Inflammatory macrophage treated with lipopolysaccharide for 1 hour (primary cell): ENCODE data around the gene RAD23A.
"Not testable (repeated sequence)": the region's sequence is repeated elsewhere in the genome, so short reads cannot be mapped to it uniquely, and the experiment has no call there.

Source experiments
- DNase-seq, 2 donors: peaks; one replicate each; pipeline ENCODE4 v3.0.0-alpha.2; 2020 to 2022

Gene RAD23A

DNA sequence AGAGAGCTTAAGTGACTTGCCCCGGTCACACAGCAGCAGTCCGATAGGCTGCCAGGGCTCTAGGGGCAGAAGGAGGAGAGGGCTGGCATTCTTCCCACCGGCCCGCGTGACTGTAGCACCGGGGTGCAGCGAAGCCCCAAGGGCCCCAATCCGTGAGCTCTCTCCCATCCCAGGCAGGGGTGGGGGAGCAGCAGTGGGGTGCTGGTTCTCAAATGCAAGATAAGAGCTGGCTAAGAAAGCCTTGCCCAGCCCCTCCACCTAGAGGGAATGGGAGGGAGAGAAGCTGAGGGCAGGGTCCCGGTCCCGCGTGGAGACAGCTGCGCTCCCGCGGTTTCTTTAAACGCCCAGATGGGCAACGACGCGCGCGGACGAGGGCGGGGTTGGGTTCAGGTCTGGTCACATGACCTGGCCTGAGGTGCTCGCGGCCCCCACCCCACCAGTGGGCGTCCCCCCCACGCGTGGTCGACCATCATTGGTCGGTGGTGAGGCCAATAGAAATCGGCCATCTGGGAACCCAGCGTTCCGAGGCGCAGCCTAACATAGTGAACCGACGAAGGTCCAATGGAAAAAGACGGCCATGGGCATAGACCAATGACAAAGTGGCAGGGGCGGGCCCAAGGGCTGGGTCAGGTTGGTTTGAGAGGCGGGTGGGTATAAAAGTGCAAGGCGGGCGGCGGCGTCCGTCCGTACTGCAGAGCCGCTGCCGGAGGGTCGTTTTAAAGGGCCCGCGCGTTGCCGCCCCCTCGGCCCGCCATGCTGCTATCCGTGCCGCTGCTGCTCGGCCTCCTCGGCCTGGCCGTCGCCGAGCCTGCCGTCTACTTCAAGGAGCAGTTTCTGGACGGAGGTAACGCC is 7.5 kb upstream of the RAD23A start, which contains the start of gene CALR:
Gene CALR (plus strand): TSS at position 683 of the 852 bp plus-strand sequence. CDS start 71 bp downstream, at position 754.
- peak; percentile 98 to 99 for DNase-seq

DNA sequence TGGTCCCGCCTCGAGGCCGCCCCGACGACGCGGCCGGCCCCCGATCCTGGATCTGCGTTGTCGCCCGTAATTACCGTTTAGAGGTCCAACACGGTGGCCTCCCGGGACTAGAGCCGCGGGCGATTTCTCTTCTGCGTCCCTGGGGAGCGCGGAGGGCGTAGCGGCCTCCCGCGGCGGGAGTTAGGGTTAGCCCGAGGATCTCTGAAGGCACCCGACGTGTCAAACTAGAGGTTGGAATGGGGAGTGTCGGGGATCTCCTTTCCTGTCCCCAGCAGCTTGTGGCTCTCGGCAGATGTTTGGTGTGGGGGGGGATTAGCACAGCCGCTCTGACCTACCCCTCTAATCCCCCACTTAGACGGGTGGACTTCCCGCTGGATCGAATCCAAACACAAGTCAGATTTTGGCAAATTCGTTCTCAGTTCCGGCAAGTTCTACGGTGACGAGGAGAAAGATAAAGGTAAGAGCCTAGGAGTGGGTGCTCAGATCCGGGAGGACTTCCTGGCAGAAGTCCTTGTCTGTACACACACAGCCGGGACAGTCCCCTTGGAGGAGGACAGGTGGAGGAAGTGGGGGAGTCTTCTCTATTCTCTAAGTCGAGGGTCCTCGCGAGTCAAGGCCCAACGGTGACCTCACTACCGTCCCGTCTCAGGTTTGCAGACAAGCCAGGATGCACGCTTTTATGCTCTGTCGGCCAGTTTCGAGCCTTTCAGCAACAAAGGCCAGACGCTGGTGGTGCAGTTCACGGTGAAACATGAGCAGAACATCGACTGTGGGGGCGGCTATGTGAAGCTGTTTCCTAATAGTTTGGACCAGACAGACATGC is 6.7 kb upstream of the RAD23A start:
- peak; percentile 39 to 46 for DNase-seq

DNA sequence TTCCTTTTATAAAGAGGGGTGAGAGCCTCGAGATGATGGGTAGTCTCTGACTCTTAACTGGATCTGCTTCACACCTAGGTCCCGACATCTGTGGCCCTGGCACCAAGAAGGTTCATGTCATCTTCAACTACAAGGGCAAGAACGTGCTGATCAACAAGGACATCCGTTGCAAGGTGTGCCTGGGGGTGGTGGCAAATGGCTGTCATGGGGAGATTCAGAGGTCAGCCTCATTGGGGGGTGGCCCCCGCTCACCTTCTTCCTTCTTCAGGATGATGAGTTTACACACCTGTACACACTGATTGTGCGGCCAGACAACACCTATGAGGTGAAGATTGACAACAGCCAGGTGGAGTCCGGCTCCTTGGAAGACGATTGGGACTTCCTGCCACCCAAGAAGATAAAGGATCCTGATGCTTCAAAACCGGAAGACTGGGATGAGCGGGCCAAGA is 5.7 kb upstream of the RAD23A start:
- DNase-seq, result no peak

DNA sequence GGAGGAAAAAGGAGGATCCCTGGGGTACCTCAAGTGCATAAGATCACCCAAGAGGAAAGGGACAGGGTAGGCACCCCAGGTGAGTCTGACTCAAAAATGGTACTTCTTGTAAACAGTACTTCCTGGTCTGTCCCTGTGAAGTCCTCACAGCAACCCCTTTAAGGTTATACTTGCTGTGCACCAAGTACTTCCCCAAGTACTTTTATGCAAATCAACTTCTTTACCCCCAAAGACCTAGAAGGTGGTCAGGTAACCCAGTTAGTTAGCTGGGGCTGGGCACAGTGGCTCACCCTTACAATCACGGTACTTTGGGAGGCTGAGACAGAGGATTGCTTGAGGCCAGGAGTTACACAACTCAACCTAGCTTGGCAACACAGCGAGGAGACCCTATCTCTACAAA is 4.8 kb upstream of the RAD23A start:
- no peak for DNase-seq

DNA sequence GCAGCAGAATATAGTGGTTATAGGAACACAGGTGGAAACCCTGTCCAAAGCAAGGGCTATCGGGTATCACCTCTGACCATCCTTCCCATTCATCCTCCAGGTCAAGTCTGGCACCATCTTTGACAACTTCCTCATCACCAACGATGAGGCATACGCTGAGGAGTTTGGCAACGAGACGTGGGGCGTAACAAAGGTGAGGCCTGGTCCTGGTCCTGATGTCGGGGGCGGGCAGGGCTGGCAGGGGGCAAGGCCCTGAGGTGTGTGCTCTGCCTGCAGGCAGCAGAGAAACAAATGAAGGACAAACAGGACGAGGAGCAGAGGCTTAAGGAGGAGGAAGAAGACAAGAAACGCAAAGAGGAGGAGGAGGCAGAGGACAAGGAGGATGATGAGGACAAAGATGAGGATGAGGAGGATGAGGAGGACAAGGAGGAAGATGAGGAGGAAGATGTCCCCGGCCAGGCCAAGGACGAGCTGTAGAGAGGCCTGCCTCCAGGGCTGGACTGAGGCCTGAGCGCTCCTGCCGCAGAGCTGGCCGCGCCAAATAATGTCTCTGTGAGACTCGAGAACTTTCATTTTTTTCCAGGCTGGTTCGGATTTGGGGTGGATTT is 2.1 kb upstream of the RAD23A start:
- DNase-seq, result no peak

DNA sequence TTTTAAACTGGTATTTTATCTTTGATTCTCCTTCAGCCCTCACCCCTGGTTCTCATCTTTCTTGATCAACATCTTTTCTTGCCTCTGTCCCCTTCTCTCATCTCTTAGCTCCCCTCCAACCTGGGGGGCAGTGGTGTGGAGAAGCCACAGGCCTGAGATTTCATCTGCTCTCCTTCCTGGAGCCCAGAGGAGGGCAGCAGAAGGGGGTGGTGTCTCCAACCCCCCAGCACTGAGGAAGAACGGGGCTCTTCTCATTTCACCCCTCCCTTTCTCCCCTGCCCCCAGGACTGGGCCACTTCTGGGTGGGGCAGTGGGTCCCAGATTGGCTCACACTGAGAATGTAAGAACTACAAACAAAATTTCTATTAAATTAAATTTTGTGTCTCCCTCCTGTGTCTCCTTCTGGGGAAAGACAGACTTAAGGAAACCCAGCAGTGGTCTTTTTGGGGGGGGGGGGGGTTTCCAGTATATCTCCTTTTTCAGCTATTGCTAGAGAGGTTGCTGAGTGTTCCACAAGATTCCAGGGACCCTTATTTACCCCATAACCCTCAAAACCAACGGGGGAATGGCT is 1.5 kb upstream of the RAD23A start:
- no peak for DNase-seq

DNA sequence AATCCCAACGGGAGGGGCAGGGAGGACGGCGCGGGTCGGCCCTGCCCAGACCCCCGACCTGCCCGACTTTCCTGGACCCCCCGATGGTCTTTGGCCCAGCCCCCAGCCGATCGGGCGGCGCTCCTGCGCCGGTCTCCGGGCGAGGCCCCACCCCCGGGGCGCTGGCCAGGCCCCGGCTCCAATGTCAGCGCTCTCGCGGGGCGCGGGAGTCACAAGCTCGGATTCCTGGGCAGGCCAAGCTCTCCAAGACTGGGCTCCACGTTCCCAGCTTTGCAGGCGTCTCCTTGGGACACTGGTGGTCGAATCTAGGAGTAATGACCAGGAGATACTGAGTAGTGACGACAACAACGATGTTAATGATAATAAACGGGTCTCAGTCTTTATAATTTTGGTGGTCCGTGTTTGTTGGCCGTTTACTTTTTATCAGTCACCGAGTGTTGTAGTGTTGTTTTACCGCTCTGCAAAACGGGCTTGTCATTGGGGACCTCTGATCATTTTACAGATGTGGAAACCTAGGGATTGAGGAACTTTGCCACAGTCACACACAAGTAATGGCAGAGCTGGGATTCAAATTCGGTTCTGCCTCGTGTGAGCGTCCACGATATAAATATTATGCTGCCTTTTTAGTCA is 545 bp downstream of the RAD23A start:
- peak; percentile 53 to 56 for DNase-seq

DNA sequence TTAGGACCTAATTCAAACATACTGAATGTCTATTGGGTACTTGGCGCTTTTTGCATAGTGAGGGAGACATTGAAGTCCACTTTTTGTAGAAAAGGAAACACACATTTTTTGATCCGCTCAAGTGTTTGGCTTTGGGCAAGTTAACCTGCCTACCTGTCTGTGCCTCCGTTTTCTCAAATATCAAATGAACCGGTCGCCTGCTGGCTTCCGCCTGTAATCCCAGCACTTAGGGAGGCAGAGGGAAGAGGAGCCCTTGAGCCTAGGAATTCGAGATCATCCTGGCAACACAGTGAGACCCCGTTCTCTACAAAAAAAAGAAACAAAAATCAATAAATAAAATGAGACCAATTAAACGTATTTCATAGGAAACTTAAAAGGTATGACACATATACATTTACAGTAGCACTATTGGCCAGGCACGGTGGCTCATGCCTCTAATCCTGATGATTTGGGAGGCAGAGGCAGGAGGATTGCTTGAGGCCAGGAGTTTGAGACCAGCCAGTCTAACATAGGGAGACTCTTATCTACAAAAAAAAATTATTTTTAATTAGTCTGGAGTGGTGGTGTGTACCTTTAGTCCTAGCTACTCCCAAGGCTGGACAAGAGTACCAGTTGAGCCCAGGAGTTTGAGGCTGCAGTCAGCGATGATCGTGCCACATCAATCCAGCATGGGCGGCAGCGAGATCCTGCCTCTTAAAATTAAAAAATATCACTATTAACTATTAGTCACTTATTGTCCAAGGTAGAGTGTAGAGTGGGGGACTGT is 1.3 kb downstream of the RAD23A start:
- no peak for DNase-seq

DNA sequence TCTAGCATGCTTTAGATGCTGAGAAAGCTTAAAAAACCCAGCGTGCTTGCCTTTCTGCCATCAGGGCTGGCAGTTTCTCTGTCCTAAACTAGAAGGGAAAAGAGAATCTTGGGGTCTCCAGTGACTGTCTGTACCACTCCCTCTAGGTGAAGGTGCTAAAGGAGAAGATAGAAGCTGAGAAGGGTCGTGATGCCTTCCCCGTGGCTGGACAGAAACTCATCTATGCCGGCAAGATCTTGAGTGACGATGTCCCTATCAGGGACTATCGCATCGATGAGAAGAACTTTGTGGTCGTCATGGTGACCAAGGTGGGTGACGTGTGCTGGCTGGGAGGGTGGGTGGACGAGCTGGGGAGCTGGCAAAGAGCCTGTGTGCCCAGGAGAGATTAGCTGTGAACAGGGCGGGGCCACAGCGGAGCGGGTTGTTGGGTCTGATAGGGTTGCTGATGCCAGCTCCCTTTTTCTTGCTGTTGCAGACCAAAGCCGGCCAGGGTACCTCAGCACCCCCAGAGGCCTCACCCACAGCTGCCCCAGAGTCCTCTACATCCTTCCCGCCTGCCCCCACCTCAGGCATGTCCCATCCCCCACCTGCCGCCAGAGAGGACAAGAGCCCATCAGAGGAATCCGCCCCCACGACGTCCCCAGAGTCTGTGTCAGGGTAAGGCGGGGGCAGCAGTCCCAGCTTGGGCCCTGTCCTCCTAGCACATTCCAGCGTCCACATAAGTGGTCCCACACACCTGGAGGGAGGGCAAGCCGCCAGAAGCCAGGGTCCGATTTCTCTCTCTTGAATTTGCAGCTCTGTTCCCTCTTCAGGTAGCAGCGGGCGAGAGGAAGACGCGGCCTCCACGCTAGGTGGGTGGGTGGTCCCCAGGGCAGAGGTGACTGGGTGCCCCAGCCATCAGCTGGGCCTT is 2.3 kb downstream of the RAD23A start:
- no peak for DNase-seq

DNA sequence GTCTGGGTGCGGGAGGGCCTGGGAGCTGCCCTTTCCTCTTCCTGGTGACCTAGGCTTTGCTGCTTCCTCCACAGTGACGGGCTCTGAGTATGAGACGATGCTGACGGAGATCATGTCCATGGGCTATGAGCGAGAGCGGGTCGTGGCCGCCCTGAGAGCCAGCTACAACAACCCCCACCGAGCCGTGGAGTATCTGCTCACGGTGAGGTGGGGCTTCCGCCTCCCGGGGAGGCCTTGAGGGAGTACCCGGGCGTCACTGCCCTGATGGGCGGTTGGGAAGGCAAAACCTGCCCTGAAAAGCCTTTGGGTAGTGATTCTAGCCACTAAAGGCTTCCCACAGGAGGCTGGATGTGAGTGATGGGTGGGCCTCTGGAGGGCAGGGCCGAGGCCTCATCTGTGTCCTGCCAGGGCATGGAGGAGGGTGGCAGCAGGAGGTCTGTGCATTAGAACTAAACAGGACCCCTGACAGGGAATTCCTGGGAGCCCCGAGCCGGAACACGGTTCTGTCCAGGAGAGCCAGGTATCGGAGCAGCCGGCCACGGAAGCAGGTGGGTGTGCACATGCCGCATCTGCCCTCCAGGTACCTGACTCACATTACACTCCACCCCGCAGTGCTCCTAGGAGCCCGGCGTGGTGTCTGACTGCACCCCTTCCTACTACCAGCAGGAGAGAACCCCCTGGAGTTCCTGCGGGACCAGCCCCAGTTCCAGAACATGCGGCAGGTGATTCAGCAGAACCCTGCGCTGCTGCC is 3.1 kb downstream of the RAD23A start:
- no peak for DNase-seq

DNA sequence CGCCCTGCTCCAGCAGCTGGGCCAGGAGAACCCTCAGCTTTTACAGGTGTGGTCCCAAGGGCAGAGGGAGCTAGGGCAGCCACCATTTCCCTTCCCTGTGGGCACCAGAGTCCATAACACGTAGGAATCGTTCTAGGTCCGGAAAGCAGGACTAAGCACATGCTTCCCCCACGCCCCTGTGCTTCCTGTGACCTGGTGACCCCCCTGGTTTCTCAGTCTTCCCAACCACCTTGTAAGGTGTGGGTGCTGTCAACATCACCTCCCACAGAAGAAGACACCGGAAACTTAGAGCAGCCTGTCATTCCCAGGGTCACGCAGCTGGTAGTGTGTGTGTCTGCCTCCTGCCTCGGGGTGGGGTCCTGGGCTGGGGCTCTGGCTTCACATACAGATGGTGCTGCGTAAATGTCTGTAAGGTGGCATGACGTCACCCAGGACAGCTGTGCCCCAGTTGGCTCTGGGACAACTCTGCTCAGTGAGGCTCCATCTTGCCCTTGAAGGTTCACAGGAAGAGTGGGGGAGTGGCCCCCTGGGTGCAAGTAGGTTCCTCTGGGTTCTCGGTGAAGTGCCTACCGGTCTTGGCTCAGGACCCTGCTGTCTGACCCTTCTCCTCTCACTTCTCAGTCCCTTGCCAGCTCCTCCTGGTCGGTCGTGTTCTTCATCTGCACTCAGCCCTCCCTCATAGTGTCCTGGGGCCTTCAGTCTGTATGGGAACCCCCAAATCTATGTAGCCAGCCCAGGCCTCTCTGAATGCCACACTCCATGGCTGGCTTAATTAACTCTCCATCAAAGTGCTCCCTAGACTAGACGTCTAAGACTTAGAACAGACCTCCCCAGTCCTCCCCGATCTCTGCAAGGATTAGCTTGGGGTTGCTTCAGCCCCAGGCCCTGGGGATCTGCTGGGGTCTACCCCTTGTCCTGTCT is 4.0 kb downstream of the RAD23A start:
- DNase-seq, result no peak

DNA sequence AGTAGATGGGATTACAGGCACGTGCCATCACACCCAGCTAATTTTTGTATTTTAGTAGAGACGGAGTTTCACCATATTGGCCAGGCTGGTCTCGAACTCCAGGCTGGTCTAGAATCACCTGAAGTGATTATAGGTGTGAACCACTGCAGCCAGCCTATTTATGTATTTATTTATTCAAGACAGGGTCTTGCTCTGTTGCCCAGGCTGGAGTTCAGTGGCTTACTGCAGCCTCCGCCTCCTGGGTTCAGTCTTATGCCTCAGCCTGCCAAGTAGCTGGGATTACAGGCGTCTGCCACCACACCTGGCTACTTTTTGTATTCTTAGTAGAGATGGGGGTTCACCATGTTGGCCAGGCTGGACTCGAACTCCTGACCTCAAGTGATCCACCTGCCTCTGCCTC is 6.4 kb downstream of the RAD23A start:
- DNase-seq, result not testable (repeated sequence)

DNA sequence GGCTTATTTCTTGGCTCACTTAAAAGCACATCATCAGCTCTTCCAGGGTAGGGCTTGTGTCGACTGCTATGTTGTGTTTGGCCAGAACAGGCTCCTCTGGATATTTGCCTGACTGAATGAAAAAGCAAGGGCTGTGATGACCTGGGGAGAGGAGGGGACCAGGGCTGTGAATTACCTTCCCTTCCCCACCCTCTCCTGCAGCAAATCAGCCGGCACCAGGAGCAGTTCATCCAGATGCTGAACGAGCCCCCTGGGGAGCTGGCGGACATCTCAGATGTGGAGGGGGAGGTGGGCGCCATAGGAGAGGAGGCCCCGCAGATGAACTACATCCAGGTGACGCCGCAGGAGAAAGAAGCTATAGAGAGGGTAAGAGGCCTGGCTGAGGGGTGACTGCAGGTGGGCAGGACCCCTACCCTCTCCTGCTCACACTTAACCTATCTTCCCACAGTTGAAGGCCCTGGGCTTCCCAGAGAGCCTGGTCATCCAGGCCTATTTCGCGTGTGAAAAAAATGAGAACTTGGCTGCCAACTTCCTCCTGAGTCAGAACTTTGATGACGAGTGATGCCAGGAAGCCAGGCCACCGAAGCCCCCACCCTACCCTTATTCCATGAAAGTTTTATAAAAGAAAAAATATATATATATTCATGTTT is 7.0 kb downstream of the RAD23A start:
- DNase-seq, result peak in 1 of 2 donors; percentile 61

DNA sequence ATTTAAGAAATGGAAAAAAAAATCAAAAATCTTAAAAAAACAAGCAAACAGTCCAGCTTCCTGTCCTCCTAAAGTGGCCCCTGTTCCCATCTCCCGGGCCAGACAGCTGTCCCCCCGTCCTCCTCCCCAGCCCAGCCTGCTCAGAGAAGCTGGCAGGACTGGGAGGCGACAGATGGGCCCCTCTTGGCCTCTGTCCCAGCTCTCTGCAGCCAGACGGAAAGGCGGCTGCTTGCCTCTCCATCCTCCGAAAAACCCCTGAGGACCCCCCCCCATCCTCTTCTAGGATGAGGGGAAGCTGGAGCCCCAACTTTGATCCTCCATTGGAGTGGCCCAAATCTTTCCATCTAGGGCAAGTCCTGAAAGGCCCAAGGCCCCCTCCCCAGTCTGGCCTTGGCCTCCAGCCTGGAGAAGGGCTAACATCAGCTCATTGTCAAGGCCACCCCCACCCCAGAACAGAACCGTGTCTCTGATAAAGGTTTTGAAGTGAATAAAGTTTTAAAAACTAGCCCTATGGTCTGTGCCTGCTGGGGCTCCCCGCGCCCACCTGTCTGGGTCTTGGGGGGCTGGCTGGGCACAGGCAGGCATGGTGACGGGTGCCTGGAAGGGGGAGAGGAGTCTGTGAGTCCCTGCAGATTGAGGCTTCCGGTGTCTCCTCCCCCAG is 7.6 kb downstream of the RAD23A start:
- DNase-seq, result no peak

DNA sequence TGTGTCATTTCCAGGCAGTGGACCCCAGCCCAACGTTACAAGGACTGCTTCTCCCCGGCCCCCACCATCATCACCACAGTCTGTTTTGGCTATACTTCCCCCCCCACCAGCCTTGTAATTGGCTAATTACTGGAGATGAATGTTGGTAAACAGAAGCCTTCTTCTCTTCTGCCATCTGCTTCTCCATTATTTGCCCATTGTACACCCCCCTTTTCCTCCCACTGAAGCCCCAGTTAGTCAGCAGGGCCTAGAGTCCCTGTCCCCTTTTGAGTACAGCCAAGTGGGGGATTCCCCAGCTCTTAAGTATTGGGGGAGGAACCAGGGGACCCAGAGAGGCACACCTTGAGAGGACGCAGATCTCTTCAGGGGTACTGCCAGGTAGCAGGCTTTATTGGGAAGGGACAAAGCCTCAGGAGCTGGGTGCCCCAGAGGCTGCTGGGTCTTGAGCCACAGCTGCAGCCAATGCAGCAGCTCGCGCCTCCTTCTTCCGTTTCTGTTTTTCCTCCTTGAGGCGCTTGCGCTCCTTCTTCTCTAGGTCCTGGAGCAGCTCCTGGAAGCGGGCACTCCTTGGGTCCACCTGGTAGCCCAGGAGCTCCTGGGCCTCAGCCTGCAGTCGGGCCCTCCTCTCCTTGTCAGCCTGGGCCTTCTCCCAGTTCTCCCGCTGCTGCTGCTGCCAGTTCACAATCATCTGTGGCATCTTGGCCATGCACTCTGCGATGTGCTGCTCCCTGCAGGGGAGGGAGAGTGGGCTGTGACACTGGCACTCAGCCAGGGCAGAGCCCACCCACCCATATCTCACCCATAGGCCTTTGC is 8.3 kb downstream of the RAD23A start:
- DNase-seq, result no peak

DNA sequence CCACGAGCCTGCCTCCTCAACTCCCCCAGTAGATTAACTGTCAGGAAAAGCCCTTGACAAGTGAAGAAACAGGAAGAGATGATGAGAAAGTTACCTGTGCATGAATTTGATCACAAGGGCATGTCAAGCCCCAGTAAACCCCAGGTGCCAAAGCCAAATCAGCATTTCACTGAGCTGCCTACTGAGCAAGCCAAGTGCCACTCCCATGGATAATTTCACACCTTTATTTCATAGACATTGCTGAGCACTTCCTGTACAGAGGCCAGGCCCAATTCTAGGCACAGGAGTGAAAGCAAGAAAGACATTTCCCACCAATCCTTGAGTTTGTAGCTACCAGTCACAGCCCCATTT is 8.9 kb downstream of the RAD23A start:
- no peak for DNase-seq

DNA sequence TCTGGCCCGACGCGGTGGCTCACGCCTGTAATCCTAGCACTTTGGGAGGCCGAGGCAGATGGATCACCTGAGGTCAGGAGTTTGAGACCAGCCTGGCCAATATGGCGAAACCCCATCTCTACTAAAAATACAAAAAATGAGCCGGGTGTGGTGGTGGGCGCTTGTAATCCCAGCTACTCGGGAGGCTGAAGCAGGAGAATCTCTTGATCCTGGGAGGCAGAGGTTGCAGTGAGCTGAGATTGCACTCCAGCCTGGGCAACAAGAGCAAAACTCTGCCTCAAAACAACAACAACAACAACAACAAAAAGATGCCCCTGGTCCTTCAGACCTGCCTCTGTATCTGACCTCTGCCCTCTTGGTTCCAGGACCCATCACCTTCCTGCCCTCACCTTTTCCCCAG is 9.9 kb downstream of the RAD23A start:
- not testable (repeated sequence) for DNase-seq
